Endodermal cell (in vitro differentiated cells): ENCODE results near the gene KANSL1L. TPM values are rescaled to one million over a fixed set of nuclear protein-coding genes. Genes with fewer than 3 reads are reported as not detected.

ENCODE experiments used
- DNase-seq: peaks from one replicate; pipeline ENCODE4 v3.0.0-alpha.2; 2017
- H3K27ac ChIP-seq: 2 replicates; pipeline ENCODE4 v1.5.1; 2013; ENCODE audit warnings: mild to moderate bottlenecking, low read depth, low read length, moderate library complexity
- H3K27me3 ChIP-seq: 2 replicates; pipeline ENCODE4 v1.6.1; 2013; ENCODE audit warnings: mild to moderate bottlenecking, low read length, moderate library complexity; ENCODE audit not compliant: insufficient read depth, control insufficient read depth, poor library complexity, severe bottlenecking
- H3K36me3 ChIP-seq: 2 replicates; pipeline ENCODE4 v1.7.0; 2013; ENCODE audit warnings: mild to moderate bottlenecking, low read length, moderate library complexity; ENCODE audit not compliant: control insufficient read depth, insufficient read depth
- H3K4me1 ChIP-seq: one replicate; pipeline ENCODE4 v1.7.0; 2013; ENCODE audit warnings: low read length; ENCODE audit not compliant: control insufficient read depth, insufficient read depth
- H3K4me3 ChIP-seq: 2 replicates; pipeline ENCODE4 v1.5.1; 2013; ENCODE audit warnings: mild to moderate bottlenecking, low read length, moderate library complexity
- H3K9ac ChIP-seq: 2 replicates; pipeline ENCODE4 v1.6.1; 2013; ENCODE audit warnings: mild to moderate bottlenecking, low read length, moderate library complexity; ENCODE audit not compliant: poor library complexity, severe bottlenecking; ENCODE audit errors: extremely low read depth
- H3K9me3 ChIP-seq: 2 replicates; pipeline ENCODE4 v1.6.1; 2013; ENCODE audit warnings: mild to moderate bottlenecking, low read length, moderate library complexity; ENCODE audit not compliant: control insufficient read depth
- H3K27ac Mint-ChIP-seq: 2 replicates; pipeline ENCODE4 v1.8.0; 2020; ENCODE audit warnings: mixed read lengths
- H3K27me3 Mint-ChIP-seq: 2 replicates; pipeline ENCODE4 v1.8.0; 2021; ENCODE audit warnings: mild to moderate bottlenecking, mixed read lengths; ENCODE audit not compliant: insufficient read depth
- H3K36me3 Mint-ChIP-seq: 2 replicates; pipeline ENCODE4 v1.8.0; 2020; ENCODE audit warnings: low read depth, mixed read lengths
- H3K4me1 Mint-ChIP-seq: 2 replicates; pipeline ENCODE4 v1.8.0; 2020; ENCODE audit warnings: mixed read lengths
- H3K4me3 Mint-ChIP-seq: 2 replicates; pipeline ENCODE4 v1.8.0; 2020; ENCODE audit warnings: mild to moderate bottlenecking, moderate library complexity, mixed read lengths
- H3K9me3 Mint-ChIP-seq: 2 replicates; pipeline ENCODE4 v1.8.0; 2020; ENCODE audit warnings: mild to moderate bottlenecking, mixed read lengths
- CTCF ChIP-seq: fragments of 200-600 bp; sonication (generic); conservative IDR thresholded peaks from 2 replicates; pipeline ENCODE4 v1.5.0; 2021; ENCODE audit warnings: antibody characterized with exemption, mild to moderate bottlenecking
- WGBS, 2 experiments: methylation state at CpG; one replicate each; pipeline versions ENCODE4 v1.1.5 to v1.1.7; 2013; ENCODE audit warnings: missing lambda C conversion rate in 2 of 2, mixed read lengths in 1 of 2; ENCODE audit not compliant: insufficient coverage in 1 of 2, insufficient read length in 1 of 2; 5-methylcytosine and 5-hydroxymethylcytosine counted together
- total RNA-seq, 2 donors: library from RNA; stranded (reverse); fragmentation: NEBNext Ultra II Directional in 1 of 2; extraction: Animal tissue kit (Norgen Biotek cat#: 25700) in 1 of 2; gene quantifications; 2 replicates in 1 of 2; 3 replicates in 1 of 2; pipeline ENCODE4 v1.2.1, GENCODE V29; 2021

The KANSL1L gene
- total RNA-seq, 2 donors from 2014 or later: 26.6 to 31.3 TPM

- peaks cover 21% of the 10 kb centered on the region for H3K36me3 Mint-ChIP-seq
- no peak for TF ChIP-seq CTCF
- H3K4me3 Mint-ChIP-seq: no peak overlapping the region
- H3K9ac ChIP-seq: no peak overlapping the region
- DNase-seq: no peak
- H3K27me3 Mint-ChIP-seq: no peaks in the 10 kb centered on the region
- H3K4me1 Mint-ChIP-seq: no peaks in the 10 kb centered on the region
- peaks cover 4% of the 10 kb centered on the region for H3K9me3 Mint-ChIP-seq
- 75 to 76% methylated on average over 1 to 2 of the region's 2 CpGs for WGBS, 2 experiments
- H3K27ac Mint-ChIP-seq: no peak overlapping the region
- no peak overlapping the region for H3K4me3 ChIP-seq
- H3K4me1 ChIP-seq: no peaks in the 10 kb centered on the region
- H3K27ac ChIP-seq: no peak overlapping the region
- H3K27me3 ChIP-seq: no peaks in the 10 kb centered on the region
- H3K36me3 ChIP-seq: no peaks in the 10 kb centered on the region
- H3K9me3 ChIP-seq: no peaks in the 10 kb centered on the region
Measured at GRCh38 chr2:210034087-210034683, 137.0 kb downstream of the KANSL1L start.

- H3K4me3 ChIP-seq: no peak overlapping the region
- peaks cover 50% of the 10 kb centered on the region for H3K36me3 ChIP-seq
- Mint-ChIP-seq H3K27ac (no peak overlapping the region), H3K27me3 (no peaks in the 10 kb centered on the region), H3K9me3 (peaks cover 1% of the 10 kb centered on the region), H3K4me3 (no peak overlapping the region), H3K4me1 (no peaks in the 10 kb centered on the region), H3K36me3 (peaks cover 43% of the 10 kb centered on the region)
- H3K4me1 ChIP-seq: no peaks in the 10 kb centered on the region
- no peak overlapping the region for H3K9ac ChIP-seq
- DNase-seq: no peak
- no peak overlapping the region for H3K27ac ChIP-seq
- no peak for TF ChIP-seq CTCF
- WGBS, 2 experiments: 80 to 86% methylated on average over 1 to 2 of the region's 2 CpGs
- peaks cover 9% of the 10 kb centered on the region for H3K9me3 ChIP-seq
- no peaks in the 10 kb centered on the region for H3K27me3 ChIP-seq
Measured at GRCh38 chr2:210028178-210028577, 143.0 kb downstream of the KANSL1L start.

GRCh38 chr2:210027608-210028007 is 143.6 kb downstream of the KANSL1L start:
- TF ChIP-seq CTCF: no peak
- Mint-ChIP-seq H3K27ac (no peak overlapping the region), H3K4me3 (no peak overlapping the region), H3K9me3 (no peaks in the 10 kb centered on the region), H3K27me3 (no peaks in the 10 kb centered on the region), H3K36me3 (peaks cover 42% of the 10 kb centered on the region), H3K4me1 (no peaks in the 10 kb centered on the region)
- no peak for DNase-seq
- Histone ChIP-seq H3K9ac (no peak overlapping the region), H3K9me3 (peaks cover 9% of the 10 kb centered on the region), H3K27me3 (no peaks in the 10 kb centered on the region), H3K36me3 (peaks cover 56% of the 10 kb centered on the region), H3K4me1 (no peaks in the 10 kb centered on the region), H3K4me3 (no peak overlapping the region), H3K27ac (no peak overlapping the region)
- WGBS, 2 experiments: 84% methylated on average over 2 of the region's 2 CpGs; no CpG with 5 or more reads in 1 of the 2 experiments
